Adrenal gland (tissue), 12 donors: Measurements from ENCODE around the gene CD28. TPM values are rescaled to one million over a fixed set of nuclear protein-coding genes. Genes with fewer than 3 reads are reported as not detected.
"Not testable (repeated sequence)": the region's sequence is repeated elsewhere in the genome, so short reads cannot be mapped to it uniquely, and the experiment has no call there.

ENCODE experiments used
- DNase-seq, 7 donors: peaks; one replicate each; pipeline ENCODE4 v3.0.0-alpha.2; 2019 to 2020
- H3K27ac ChIP-seq, 5 donors: fragments of 200-600 bp; sonication (generic) in 4 of 5; 1 replicate in 3 of 5; 2 replicates in 2 of 5; pipeline versions ENCODE4 v1.5.1 to v1.8.0; 2016 to 2020; ENCODE audit warnings: mild to moderate bottlenecking in 1 of 5
- H3K27me3 ChIP-seq: fragments of 200-600 bp; 2 replicates; pipeline ENCODE4 v1.8.0; 2021
- H3K36me3 ChIP-seq, 2 donors: fragments of 200-600 bp; replicated peaks in 1 of 2; 1 replicate in 1 of 2; 2 replicates in 1 of 2; pipeline versions ENCODE4 v1.5.1 to v1.8.0; 2018 to 2022
- H3K4me1 ChIP-seq, 2 donors: fragments of 200-600 bp; replicated peaks in 1 of 2; 1 replicate in 1 of 2; 2 replicates in 1 of 2; pipeline versions ENCODE4 v1.5.1 to v1.8.0; 2018 to 2021
- H3K4me3 ChIP-seq, 4 donors: fragments of 200-600 bp; sonication (generic) in 3 of 4; one replicate each; pipeline ENCODE4 v1.5.1; 2016 to 2018
- H3K9me3 ChIP-seq, 3 donors: fragments of 200-600 bp; sonication (generic) in 1 of 3; replicated peaks in 1 of 3; 1 replicate in 2 of 3; 2 replicates in 1 of 3; pipeline versions ENCODE4 v1.5.1 to v1.8.0; 2016 to 2021
- POLR2A ChIP-seq, 2 donors: fragments of 450-650 bp; IDR thresholded peaks; one replicate each; pipeline ENCODE4 v1.6.1; 2017; ENCODE audit warnings: antibody characterized with exemption in 2 of 2, mild to moderate bottlenecking in 2 of 2, moderate library complexity in 1 of 2
- WGBS, 4 donors: extraction: QIAGEN DNeasy Blood & Tissue Kit in 2 of 4; methylation state at CpG; one replicate each; pipeline versions ENCODE4 v1.1.5 to v1.1.7; 2013 to 2017; 5-methylcytosine and 5-hydroxymethylcytosine counted together
- intact Hi-C, 2 donors: fragments of 100-400 bp; cut with DNase I; formaldehyde crosslinking; loops; one replicate each; pipeline versions ENCODE4 v1.14.1 to v1.15.0; 2022 to 2023
- polyA plus RNA-seq, 3 donors: library from polyadenylated mRNA; stranded (reverse); fragments of 200-250 nt in 2 of 3; fragments of 350-450 nt in 1 of 3; fragmentation: Illumina TruSeq in 1 of 3; extraction: RNeasy Lipid Tissue Mini Kit (QIAGEN cat#74804) in 1 of 3; gene quantifications; one replicate each; pipeline ENCODE4 v1.2.3, GENCODE V29; 2013 to 2014
- total RNA-seq, 9 donors: library from RNA; depleted of rRNA in 4 of 9; stranded (reverse); fragments of >200 nt in 4 of 9; fragments of 120-200 nt in 1 of 9; fragmentation: NEBNext Ultra II Directional in 1 of 9; extraction: Animal tissue kit (Norgen Biotek cat#: 25700) in 1 of 9; gene quantifications; one replicate each; pipeline versions ENCODE4 v1.1.0 to v1.2.4, GENCODE V29; 2013 to 2023
- TF ChIP-seq, protein P1 (sequence below), 6 experiments: fragments of 450-650 bp in 4 of 6; fragments of 200-600 bp in 2 of 6; sonication (generic) in 1 of 6; IDR thresholded peaks; 1 replicate in 5 of 6; 2 replicates in 1 of 6; pipeline versions ENCODE4 v1.5.1 to v1.8.0; 2016 to 2021; ENCODE audit warnings: antibody characterized with exemption in 6 of 6, mild to moderate bottlenecking in 2 of 6, moderate library complexity in 1 of 6
- donor health status: healthy with polysubstance abuse.
- donor health status: Bipolar disorder and iron deficiency.
- donor health status: DM: yes; HTN: yes; CAD: no.
- donor health status: DM: no; HTN: no; CAD: no.
- donor health status: DM: no; HTN: no; CAD: no.
- donor health status: DM: yes; HTN: yes; CAD: no.

CD28 gene
- total and polyA plus RNA-seq, 12 donors = 0.08 to 1.4 (median 0.32) TPM; not detected in 1

DNA sequence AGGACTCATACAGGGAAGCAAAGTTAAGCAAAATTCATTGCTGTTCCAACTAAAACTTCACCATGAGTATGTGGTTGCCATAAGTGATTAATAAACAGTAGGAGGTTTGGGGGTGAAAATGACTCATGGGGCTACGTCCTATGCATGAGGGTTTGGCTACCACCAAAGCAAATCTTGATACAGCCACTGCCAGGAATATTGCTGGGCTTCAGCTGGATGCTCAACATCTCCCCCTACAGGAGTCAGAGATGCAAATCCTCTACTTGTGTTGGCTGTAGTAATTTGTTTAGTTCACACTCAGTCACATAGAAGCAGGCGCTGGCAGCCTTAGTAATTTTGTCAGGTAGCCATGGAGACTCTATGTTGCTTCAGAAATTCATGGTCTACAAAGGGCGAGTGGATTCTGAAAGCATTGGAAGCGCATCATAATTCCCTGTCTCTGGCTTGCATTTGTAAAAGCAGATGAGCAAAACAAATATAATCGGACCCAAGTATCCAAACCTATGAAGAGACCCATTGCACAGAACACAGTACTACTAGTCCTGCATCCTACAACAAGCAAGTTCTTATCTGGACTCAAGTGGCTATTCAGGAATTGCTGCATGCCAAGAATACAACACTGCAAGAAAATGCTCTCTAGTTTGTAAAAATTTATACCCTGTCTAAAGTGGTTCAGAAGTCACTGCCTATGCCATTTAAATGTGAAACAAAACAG, 76.0 kb downstream of the CD28 start:
- Histone ChIP-seq H3K36me3 (no peaks in the 10 kb centered on the region), H3K4me1 (peaks cover 6 to 9% of the 10 kb centered on the region in 2 donors), H3K27ac (no peak overlapping the region), H3K4me3 (no peak overlapping the region), H3K9me3 (no peaks in the 10 kb centered on the region), H3K27me3 (no peaks in the 10 kb centered on the region)
- intact Hi-C loops = no loop called here
- WGBS, 4 donors = 48 to 55% (median 53%) methylated on average over 5 of the region's 5 CpGs
- DNase-seq = peak in 5 of 7 donors; percentile 39 to 68 (median 54)
- TF ChIP-seq, protein P1, sequence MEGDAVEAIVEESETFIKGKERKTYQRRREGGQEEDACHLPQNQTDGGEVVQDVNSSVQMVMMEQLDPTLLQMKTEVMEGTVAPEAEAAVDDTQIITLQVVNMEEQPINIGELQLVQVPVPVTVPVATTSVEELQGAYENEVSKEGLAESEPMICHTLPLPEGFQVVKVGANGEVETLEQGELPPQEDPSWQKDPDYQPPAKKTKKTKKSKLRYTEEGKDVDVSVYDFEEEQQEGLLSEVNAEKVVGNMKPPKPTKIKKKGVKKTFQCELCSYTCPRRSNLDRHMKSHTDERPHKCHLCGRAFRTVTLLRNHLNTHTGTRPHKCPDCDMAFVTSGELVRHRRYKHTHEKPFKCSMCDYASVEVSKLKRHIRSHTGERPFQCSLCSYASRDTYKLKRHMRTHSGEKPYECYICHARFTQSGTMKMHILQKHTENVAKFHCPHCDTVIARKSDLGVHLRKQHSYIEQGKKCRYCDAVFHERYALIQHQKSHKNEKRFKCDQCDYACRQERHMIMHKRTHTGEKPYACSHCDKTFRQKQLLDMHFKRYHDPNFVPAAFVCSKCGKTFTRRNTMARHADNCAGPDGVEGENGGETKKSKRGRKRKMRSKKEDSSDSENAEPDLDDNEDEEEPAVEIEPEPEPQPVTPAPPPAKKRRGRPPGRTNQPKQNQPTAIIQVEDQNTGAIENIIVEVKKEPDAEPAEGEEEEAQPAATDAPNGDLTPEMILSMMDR (IDR thresholded peaks at IDR 0.05) = peak; percentile 40 to 71 (median 58)
- no peak for TF ChIP-seq POLR2A (IDR thresholded peaks at IDR 0.05)

DNA sequence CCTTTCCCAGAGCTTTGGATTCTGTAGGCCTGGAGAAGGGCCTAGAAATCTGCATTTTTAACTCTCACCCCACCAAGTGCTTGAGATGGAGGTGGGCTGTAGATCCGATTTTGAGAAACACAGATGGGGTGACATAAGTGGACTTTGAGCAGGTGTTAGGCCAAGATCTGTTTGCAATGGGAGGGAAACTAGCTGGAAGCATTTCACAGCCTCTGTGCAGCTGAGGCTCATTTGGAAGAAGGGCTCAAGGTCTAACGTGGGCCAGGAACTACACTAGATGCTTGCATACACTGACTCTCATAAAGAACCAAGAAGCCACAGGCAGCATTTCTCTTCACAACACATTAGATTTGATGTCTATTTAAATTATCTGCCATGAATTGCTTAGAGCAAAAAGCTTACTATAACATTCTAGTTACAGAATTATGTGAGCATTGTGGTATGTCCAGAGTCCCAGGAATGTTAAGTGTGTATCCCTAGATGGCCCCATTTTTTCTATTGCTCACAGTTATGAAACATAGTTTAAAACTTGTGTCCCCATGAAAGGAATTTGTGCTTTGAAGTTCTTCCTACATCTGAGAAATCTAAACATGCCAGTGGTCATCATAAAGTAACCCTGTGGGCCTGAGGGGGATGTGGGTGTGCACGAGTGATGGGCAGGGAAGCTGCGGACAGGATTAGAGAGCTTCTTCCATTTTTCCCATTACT, 77.2 kb downstream of the CD28 start:
- TF ChIP-seq, protein P1 (IDR thresholded peaks at IDR 0.05) = no peak
- TF ChIP-seq POLR2A (IDR thresholded peaks at IDR 0.05) = no peak
- H3K4me3 ChIP-seq = no peak overlapping the region
- WGBS, 4 donors = 71 to 83% (median 81%) methylated on average over 4 of the region's 4 CpGs
- intact Hi-C loops = no loop called here
- peaks cover 6 to 9% of the 10 kb centered on the region in 2 donors for H3K4me1 ChIP-seq
- H3K36me3 ChIP-seq = no peaks in the 10 kb centered on the region
- no peak for DNase-seq
- no peaks in the 10 kb centered on the region for H3K27me3 ChIP-seq
- no peaks in the 10 kb centered on the region for H3K9me3 ChIP-seq
- H3K27ac ChIP-seq = no peak overlapping the region

DNA sequence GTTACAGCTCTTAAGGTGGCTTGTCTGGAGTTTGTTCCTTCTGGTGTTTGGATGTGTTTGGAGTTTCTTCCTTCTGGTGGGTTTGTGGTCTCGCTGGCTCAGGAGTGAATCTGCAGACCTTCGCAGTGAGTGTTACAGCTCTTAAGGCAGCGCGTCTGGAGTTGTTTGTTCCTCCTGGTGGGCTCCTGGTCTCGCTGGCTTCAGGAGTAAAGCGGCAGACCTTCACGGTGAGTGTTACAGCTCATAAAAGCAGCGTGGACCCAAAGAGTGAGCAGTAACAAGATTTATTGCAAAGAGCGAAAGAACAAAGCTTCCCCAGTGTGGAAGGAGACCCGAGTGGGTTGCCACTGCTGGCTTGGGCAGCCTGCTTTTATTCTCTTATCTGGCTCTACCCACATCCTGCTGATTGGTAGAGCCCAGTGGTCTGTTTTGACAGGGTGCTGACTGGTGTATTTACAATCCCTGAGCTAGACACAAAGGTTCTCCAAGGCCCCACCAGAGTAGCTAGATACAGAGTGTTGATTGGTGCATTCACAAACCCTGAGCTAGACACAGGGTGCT, 78.4 kb downstream of the CD28 start:
- intact Hi-C loops, H3K4me1 ChIP-seq: not testable (repeated sequence)
- 79 to 83% (median 81%) methylated on average over 10 of the region's 10 CpGs for WGBS, 4 donors

DNA sequence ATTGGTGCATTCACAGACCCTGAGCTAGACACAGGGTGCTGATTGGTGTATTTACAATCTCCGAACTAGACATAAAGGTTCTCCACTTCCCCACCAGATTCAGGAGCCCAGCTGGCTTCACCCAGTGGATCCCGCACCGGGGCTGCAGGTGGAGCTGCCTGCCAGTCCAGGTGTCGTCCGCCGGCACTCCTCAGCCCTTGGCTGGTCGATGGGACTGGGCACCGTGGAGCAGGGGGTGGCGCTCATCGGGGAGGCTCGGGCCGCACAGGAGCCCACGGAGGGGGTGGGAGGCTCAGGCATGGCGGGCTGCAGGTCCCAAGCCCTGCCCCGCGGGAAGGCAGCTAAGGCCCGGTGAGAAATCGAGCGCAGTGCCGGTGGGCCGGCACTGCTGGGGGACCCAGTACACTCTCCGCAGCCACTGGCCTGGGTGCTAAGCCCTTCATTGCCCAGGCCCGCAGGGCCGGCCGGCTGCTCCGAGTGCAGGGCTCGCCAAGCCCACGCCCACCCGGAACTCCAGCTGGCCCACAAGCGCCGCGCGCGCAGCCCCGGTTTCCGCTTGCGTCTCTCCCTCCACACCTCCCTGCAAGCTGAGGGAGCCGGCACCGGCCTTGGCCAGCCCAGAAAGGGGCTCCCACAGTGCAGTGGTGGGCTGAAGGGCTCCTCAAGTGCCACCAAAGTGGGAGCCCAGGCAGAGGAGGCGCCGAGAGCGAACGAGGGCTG, 79.1 kb downstream of the CD28 start:
- H3K4me1 ChIP-seq, H3K4me3 ChIP-seq, intact Hi-C loops, DNase-seq, H3K9me3 ChIP-seq, H3K27me3 ChIP-seq, H3K36me3 ChIP-seq: not testable (repeated sequence)
- 93 to 98% (median 97%) methylated on average over 25 to 42 of the region's 43 CpGs for WGBS, 4 donors
- H3K27ac ChIP-seq = peak overlapping the region in 1 of 5 donors; percentile 59

More for the DNA sequence above, 78.4 kb downstream of the CD28 start:
- DNase-seq, H3K9me3 ChIP-seq, H3K27ac ChIP-seq, H3K27me3 ChIP-seq, H3K36me3 ChIP-seq, H3K4me3 ChIP-seq: not testable (repeated sequence)
